GM12872 (cell line): ENCODE data around the gene KLF3.

Experiments
- CTCF ChIP-seq: IDR thresholded peaks from 3 replicates; pipeline ENCODE4 v1.5.1; 2011; ENCODE audit warnings: low read depth, mild to moderate bottlenecking, low read length, moderate library complexity; ENCODE audit not compliant: insufficient read depth

Gene KLF3

GRCh38 chr4:38738940-38739803 is 75.2 kb downstream of the KLF3 start:
- TF ChIP-seq CTCF = no peak

- TF ChIP-seq CTCF = no peak
Observed at GRCh38 chr4:38740303-38740702, 76.3 kb downstream of the KLF3 start.

GRCh38 chr4:38743866-38744265 is 79.9 kb downstream of the KLF3 start:
- no peak for TF ChIP-seq CTCF

- no peak for TF ChIP-seq CTCF
Observed at GRCh38 chr4:38745881-38746280, 81.9 kb downstream of the KLF3 start.

- no peak for TF ChIP-seq CTCF
Observed at GRCh38 chr4:38747629-38748028, 83.6 kb downstream of the KLF3 start.

GRCh38 chr4:38749336-38749735 is 85.3 kb downstream of the KLF3 start:
- TF ChIP-seq CTCF = no peak
